ENCODE measurements around the gene RNF141. TPM values are rescaled to one million over a fixed set of nuclear protein-coding genes. Genes with fewer than 3 reads are reported as not detected.

The RNF141 gene, protein sequence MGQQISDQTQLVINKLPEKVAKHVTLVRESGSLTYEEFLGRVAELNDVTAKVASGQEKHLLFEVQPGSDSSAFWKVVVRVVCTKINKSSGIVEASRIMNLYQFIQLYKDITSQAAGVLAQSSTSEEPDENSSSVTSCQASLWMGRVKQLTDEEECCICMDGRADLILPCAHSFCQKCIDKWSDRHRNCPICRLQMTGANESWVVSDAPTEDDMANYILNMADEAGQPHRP
- 10 to 100 TPM; 17.8 to 18.0 TPM for total RNA-seq

DNA sequence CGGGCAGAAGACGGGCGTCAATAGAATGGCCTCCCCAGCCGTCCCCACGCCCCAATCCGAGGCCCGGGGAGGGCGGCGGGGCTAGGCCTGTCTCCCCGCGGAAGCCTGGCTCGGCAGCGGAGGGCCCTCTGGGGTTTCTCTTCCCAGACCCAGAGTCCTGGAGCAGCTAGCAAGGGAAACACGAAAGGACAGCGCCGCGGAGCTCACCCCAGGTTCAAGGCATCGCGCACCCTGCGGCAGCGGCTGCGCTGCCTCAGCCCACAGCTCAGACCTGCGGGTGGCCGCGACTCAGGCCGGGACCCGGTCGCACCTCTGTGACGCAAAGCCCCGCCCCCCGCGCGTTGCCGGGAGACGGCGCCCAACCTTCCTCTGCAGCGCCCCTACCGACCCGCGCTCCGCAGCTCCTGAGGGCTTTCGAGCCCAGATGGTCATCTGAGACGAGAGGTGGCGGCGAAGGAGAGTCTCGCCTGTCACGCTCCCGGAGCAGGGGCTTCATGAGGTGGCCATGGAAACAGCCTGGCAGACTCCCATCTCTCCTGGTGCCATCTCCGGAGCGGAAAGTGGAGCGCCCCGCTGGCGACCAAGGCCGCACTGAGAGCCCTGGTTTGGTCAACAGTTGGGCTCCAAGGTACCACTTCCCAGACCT is at the start of gene RNF141:
TSS of gene RNF141 (minus strand) at position 273 of the 646 bp plus-strand sequence. CDS start 7,029 bp downstream, outside the sequence.
- Mint-ChIP-seq H3K4me3 (peak within 1 kb of the TSS; percentile 88), H3K4me1 (peaks cover 26% of the 10 kb centered on the region), H3K36me3 (peaks cover 2% of the 10 kb centered on the region), H3K27me3 (no peaks in the 10 kb centered on the region), H3K9me3 (no peaks in the 10 kb centered on the region), H3K27ac (peak within 1 kb of the TSS; percentile 83)
- peak; percentile 97 for DNase-seq

DNA sequence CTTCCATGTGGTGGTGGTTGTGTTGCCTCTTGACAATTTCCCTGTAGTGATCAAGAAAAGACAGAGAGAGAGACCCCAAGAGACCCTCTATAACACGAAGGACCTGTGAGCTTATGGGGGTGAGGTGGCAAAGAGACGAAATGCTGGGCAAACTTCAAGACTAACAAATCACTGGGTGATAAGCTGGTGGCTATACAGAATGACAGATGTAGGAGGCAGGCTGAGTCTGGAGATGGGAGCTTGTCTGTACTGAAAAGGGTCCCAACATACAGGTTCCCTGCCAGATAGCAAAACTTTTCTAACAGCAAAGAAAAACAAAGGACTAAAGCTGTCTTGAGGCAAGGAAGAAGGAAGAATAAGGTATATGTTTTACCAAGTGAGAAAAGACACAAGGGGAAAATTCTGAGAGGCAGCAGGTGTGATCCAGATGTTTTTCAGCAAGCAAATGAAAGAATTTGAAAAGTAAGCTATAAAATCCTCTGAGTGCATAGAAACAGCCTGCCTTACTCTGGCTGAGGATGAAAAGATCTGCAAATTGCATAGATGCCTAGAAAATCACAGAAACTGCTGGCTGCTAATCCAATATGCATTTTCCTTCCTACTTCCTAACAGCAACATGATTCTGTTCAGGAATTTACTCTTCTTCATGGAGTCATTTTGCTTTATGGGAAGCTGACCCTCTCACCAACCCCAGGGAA is 49.4 kb upstream of the RNF141 start:
- DNase-seq = no peak
- peaks cover 4% of the 10 kb centered on the region for H3K27me3 Mint-ChIP-seq
- H3K27ac Mint-ChIP-seq = no peak overlapping the region
- H3K9me3 Mint-ChIP-seq = no peaks in the 10 kb centered on the region
- no peak overlapping the region for H3K4me3 Mint-ChIP-seq
- no peaks in the 10 kb centered on the region for H3K36me3 Mint-ChIP-seq
- no peaks in the 10 kb centered on the region for H3K4me1 Mint-ChIP-seq

DNA sequence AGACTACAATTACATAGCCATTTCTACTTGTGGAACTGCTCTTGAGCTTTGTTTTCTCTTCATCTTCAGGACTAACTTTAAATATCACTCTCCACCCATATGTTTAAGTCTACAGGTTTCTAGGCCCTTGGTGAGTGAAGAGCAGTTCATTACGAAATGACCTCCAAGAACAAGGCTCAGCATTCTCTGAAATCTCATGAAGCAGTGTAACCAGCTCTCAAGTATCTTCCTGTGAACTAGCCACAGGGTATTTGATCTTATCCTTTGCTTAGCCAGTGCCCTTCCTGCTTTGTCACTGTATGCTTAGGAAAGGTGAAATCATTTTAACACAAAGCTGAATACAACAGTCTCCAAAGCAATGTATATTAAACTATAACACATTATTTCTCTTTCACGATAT is 47.9 kb upstream of the RNF141 start:
- Mint-ChIP-seq H3K4me3 (no peak overlapping the region), H3K27ac (no peak overlapping the region), H3K4me1 (no peaks in the 10 kb centered on the region), H3K36me3 (no peaks in the 10 kb centered on the region), H3K27me3 (peaks cover 4% of the 10 kb centered on the region), H3K9me3 (no peaks in the 10 kb centered on the region)
- DNase-seq = no peak

DNA sequence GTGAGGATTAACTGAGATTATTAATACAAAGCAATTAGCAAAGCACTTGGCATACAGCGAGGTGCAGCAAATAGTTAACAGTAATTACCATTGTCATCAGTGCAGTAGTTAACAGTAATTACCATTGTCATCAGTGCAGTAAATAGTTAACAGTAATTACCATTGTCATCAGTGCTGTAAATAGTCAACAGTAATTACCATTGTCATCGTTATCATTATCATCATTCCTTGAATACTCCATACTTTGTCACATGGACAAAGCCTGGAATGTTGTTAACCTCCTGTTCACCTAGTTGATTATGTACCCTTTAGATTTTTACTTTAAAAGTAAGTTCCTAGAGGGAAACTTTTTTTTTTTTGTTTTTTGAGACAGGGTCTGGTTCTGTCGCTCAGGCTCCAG is 47.0 kb upstream of the RNF141 start:
- no peak overlapping the region for H3K27ac Mint-ChIP-seq
- no peaks in the 10 kb centered on the region for H3K9me3 Mint-ChIP-seq
- H3K4me3 Mint-ChIP-seq = no peak overlapping the region
- no peaks in the 10 kb centered on the region for H3K4me1 Mint-ChIP-seq
- no peak for DNase-seq
- no peaks in the 10 kb centered on the region for H3K36me3 Mint-ChIP-seq
- peaks cover 6% of the 10 kb centered on the region for H3K27me3 Mint-ChIP-seq

DNA sequence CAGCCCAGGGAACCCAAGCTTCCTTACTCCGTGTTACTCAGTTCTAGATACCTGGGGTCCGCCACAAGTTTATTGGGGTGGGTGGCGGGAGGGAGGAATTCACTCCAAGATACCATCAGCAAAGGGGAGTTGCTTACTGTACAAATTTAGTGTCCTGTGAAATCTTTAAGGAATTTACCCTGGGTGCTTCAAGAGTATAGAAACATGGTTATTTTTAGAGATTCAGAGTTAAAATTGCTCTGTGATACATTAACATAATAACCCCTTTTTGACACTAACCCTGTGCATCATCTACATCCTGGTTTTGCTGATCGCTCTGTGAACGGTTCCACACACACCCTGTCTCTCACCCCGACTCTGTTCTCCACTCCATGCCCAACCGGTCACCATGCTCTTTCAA is 46.4 kb upstream of the RNF141 start:
- Mint-ChIP-seq H3K9me3 (no peaks in the 10 kb centered on the region), H3K27me3 (peaks cover 7% of the 10 kb centered on the region), H3K4me3 (no peak overlapping the region), H3K4me1 (no peaks in the 10 kb centered on the region), H3K36me3 (no peaks in the 10 kb centered on the region), H3K27ac (no peak overlapping the region)
- DNase-seq = no peak

DNA sequence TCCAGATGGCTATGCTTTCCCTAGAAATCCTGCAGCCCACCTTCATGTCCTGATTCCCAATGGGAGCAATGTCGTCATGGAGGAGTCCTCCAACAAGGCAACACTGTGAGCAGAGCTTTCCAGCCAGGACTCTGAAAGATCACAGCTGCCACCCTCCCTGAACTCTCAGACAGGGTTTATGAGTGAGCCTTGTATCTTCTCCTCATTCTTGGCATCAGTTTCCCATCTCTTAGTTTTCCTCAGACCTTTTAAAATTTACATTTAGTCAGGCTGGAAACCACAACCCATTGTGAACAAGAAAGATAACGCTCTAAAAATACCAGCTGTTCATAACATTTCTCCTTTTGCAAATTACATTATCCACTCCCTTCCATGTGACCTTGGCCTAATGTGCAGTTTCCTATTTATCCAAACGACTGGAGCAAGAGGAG is 43.1 kb upstream of the RNF141 start:
- Mint-ChIP-seq H3K27ac (no peak overlapping the region), H3K4me1 (no peaks in the 10 kb centered on the region), H3K9me3 (no peaks in the 10 kb centered on the region), H3K4me3 (no peak overlapping the region), H3K36me3 (no peaks in the 10 kb centered on the region), H3K27me3 (peaks cover 7% of the 10 kb centered on the region)
- no peak for DNase-seq

DNA sequence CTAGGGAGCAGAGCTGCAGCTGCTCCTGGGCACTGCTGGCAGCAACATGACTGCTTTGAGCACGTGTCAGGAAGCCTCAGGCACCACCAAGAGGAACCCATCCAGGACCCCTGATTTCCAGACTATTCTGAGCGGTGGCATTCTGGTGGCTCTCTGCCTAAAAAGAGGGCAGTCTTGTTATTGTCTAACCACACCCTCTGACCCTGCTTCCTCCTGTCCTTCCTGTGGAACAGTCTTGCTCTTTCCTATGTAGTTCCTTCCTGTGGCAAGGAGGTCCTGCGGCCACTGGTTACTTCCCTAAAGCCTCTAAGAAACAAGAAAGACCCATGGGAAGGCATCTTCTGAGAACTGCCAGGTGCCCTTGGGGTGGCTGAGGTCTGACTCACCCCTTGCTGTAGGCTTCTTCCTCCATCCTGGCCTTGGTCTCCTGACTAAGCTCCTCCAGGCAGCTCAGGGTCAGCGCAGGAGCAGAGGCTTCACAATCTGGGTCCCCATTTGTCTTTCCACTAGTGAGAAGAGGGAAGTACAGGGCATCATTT is 40.6 kb upstream of the RNF141 start:
- no peak overlapping the region for H3K27ac Mint-ChIP-seq
- H3K9me3 Mint-ChIP-seq = no peaks in the 10 kb centered on the region
- no peak for DNase-seq
- H3K27me3 Mint-ChIP-seq = peaks cover 7% of the 10 kb centered on the region
- H3K36me3 Mint-ChIP-seq = no peaks in the 10 kb centered on the region
- no peaks in the 10 kb centered on the region for H3K4me1 Mint-ChIP-seq
- H3K4me3 Mint-ChIP-seq = no peak overlapping the region

DNA sequence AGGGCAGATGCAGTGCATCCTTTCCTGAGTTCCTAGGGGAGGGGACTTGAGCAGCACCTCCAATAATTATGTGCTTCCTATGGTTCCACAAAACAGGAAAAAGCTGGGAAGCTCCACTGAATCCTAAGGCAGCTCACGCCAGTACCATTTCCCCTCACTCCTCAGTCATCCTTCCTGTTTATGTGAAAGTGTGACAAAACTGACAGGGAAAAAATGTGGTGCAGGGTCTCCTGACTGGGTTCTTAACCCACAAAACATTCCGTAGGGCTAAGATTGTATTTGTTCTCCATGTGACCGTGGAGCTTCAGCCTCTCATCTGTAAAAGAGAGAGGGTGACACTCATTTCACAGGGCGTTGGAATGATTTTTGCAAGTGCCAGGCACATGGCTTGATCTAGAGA is 39.6 kb upstream of the RNF141 start:
- no peak for DNase-seq
- H3K4me1 Mint-ChIP-seq = no peaks in the 10 kb centered on the region
- no peak overlapping the region for H3K4me3 Mint-ChIP-seq
- no peaks in the 10 kb centered on the region for H3K36me3 Mint-ChIP-seq
- H3K27me3 Mint-ChIP-seq = peaks cover 7% of the 10 kb centered on the region
- H3K27ac Mint-ChIP-seq = no peak overlapping the region
- no peaks in the 10 kb centered on the region for H3K9me3 Mint-ChIP-seq

DNA sequence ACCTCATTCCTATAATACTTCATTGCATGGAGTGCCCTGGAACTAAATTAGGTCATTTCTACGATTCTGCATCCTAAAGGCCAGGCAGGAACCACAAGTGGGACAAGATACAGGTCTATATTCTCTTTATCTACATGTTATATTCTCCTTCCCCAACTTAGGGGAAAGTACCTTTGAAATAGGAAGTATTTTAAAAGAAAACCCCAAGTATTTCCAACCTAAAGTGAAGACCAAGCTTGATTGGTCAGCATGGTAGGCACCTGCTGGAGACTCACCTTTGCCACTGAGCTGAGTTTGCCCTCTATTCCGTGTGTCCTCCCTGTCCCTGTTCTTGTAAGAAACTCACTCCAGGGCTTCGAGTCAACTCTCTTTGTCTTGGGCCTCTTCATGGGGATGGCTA is 38.7 kb upstream of the RNF141 start:
- no peaks in the 10 kb centered on the region for H3K36me3 Mint-ChIP-seq
- no peak overlapping the region for H3K4me3 Mint-ChIP-seq
- H3K27me3 Mint-ChIP-seq = peaks cover 7% of the 10 kb centered on the region
- no peaks in the 10 kb centered on the region for H3K4me1 Mint-ChIP-seq
- H3K9me3 Mint-ChIP-seq = no peaks in the 10 kb centered on the region
- no peak for DNase-seq
- no peak overlapping the region for H3K27ac Mint-ChIP-seq

DNA sequence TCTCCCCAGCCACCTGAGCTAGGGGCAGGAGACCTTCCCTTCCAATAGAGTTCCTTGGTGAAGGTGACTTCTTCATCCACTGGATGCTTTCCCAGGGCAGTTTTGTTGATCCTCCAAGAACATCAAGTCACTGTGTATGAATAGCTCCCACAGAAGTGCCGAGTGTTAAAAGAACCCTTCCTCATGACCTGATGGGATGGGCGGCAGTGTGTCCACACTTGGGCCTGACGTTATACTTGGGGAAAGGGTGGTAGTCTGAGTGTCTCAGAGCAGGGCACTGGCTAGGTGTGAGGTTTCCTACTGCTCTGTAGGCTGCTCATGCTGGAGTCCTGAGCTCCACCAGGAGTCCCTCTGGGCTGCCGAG is 35.0 kb upstream of the RNF141 start:
- no peak for DNase-seq
- Mint-ChIP-seq H3K4me1 (no peaks in the 10 kb centered on the region), H3K9me3 (no peaks in the 10 kb centered on the region), H3K27me3 (no peaks in the 10 kb centered on the region), H3K4me3 (no peak overlapping the region), H3K36me3 (no peaks in the 10 kb centered on the region), H3K27ac (no peak overlapping the region)

DNA sequence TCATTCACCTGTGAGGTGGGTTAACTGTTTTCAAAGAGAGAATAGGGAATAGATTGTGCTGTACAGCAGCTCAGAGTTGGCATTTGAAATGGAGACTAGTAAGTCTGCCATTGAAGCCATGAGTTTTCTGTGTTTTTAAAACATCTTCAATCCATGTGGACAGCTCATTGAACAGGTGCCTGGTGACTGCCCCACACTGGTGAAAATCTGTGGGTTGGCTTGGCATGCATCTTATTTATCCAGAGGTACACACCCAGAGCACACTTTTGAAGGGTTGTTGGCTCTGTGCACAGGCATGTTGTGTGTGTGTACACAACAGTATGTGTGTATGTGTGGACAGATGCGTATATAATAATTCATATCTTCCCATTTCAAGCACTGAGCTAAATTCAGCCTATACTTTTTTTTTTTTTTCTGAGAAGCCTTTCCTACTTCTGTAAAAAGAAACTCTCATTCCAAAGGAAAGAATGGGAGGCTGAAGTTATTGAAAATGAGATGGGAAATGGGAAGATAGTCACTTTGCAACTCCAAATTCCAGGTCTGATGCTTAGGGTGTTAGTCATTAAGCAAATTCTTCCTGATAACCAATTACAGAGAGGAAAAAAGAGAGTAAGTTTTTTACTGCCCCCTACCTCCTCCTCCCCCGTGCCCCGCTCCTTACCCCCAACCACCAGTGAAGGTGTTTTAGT is 34.5 kb upstream of the RNF141 start:
- H3K36me3 Mint-ChIP-seq = no peaks in the 10 kb centered on the region
- H3K27ac Mint-ChIP-seq = no peak overlapping the region
- DNase-seq = no peak
- H3K4me1 Mint-ChIP-seq = no peaks in the 10 kb centered on the region
- H3K9me3 Mint-ChIP-seq = no peaks in the 10 kb centered on the region
- no peak overlapping the region for H3K4me3 Mint-ChIP-seq
- H3K27me3 Mint-ChIP-seq = no peaks in the 10 kb centered on the region

DNA sequence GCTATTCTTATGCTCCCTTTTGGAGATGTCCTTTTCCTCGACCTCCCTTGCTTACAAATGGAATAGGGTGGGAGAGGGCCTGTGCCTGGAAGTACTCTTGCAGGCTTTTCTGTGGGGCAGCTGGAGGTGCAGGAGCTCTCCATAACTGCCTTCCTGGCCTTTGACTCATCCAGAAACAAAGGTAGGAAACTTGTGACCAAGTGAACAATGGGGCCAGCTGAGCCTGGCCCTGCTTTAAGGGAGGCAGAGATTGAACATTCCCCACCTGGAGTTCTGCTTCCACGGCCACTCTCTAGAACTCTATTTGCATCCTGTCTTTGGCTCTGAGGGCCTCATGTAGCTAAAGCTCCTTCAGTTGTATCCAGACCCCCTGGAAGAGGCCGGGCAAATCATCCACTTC is 32.6 kb upstream of the RNF141 start:
- DNase-seq = no peak
- Mint-ChIP-seq H3K9me3 (no peaks in the 10 kb centered on the region), H3K27me3 (no peaks in the 10 kb centered on the region), H3K4me1 (no peaks in the 10 kb centered on the region), H3K4me3 (no peak overlapping the region), H3K36me3 (no peaks in the 10 kb centered on the region), H3K27ac (no peak overlapping the region)

DNA sequence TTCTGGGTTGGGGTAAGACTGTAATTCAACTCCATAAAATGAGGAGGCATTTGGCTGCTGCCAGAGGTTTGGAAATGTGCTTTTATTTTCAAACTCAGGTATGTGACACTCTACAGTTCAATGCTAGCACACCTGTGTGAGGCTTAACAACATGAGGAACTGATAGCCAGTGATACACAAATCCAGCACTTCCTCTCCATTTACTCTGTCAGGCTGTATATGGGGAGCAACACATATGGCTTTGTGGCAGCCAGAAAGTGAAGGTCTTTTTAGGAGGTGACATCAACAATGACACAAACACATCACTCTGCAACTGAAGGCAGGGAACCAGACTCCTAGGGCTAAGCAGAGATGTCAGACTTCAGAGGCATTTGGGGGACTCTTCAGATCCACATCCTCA is 32.0 kb upstream of the RNF141 start:
- no peaks in the 10 kb centered on the region for H3K4me1 Mint-ChIP-seq
- no peaks in the 10 kb centered on the region for H3K36me3 Mint-ChIP-seq

DNA sequence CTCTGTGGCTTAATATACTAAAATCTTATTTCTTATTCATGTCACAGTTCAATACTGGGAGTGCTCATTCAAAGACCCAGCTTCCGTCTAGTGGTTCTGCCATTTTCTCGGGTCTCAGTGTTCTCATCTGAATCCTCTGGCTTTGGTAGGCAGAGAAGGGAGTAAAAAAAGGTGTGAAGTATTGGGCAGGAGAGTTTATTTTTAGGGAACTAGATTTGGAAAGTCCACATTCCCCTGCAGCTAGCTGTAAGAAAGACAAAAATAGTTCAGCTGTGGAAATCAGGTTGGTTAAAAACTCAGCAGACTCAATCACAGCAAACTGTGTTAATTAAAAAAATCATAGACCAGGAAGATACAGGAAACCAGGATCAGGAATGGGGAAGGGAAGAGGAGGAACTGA is 31.5 kb upstream of the RNF141 start:
- Mint-ChIP-seq H3K4me3 (no peak overlapping the region), H3K27me3 (no peaks in the 10 kb centered on the region), H3K9me3 (no peaks in the 10 kb centered on the region), H3K4me1 (no peaks in the 10 kb centered on the region), H3K36me3 (no peaks in the 10 kb centered on the region), H3K27ac (no peak overlapping the region)
- DNase-seq = no peak

More for the DNA sequence above, 32.0 kb upstream of the RNF141 start:
- no peak for DNase-seq
- H3K9me3 Mint-ChIP-seq = no peaks in the 10 kb centered on the region
- H3K27me3 Mint-ChIP-seq = no peaks in the 10 kb centered on the region
- H3K4me3 Mint-ChIP-seq = no peak overlapping the region
- H3K27ac Mint-ChIP-seq = no peak overlapping the region

DNA sequence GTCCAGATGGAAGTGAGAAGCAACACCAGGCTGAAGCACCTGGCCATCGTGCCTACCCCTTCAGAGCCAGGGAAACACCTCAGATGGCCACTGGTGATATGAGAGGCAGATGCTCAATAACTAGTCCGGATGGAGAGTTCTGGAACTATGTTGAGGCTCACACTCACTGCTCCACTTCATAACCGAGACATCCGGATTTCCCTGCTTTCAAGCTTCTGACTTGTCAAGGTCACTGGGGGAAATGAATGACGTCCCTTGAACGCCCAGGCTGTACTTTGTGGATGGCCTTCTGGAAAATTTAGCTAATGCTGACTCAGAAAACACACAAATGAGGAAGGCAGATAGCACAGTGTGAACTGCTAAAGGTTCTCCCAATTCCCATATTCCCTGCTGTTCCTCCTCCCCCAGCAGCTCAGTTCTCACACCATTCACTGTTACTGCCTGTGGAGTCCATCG is 27.5 kb upstream of the RNF141 start, which contains the start of gene LYVE1:
TSS of gene LYVE1 (minus strand) at position 180 of the 456 bp plus-strand sequence. CDS start at position 47, 133 bp downstream.
- Mint-ChIP-seq H3K27me3 (peaks cover 3% of the 10 kb centered on the region), H3K36me3 (no peaks in the 10 kb centered on the region), H3K9me3 (no peaks in the 10 kb centered on the region), H3K27ac (no peak within 1 kb of the TSS), H3K4me1 (no peaks in the 10 kb centered on the region), H3K4me3 (no peak within 1 kb of the TSS)
- no peak for DNase-seq

Measured in activated naive CD8-positive, alpha-beta T cell treated with anti-CD3 and anti-CD28 coated beads for 36 hours (primary cell).